ENCODE data around the gene ADAD1.
"Not testable (repeated sequence)": the region's sequence is repeated elsewhere in the genome, so short reads cannot be mapped to it uniquely, and the experiment has no call there.

ADAD1 gene

DNA sequence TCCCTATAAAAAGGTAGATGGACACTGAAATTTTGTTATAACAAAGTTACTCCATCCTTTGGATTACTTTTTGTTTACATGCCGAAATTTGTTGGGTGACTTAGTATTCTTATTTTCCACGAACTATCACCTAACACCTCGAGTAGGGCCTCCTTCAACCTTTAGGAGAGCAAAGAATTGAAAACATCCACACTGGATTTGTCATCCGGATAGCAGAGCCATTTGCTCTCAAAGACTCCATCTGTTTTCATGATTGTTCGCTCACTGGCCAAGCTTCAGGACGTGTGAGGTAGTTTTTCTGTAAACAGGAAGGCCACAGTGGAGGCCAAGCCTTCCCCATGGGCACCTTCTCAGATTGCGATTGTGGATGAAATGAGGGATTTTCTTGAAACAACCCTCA is at the start of gene ADAD1:
ADAD1 (plus strand) TSS at position 301 of the 400 bp plus-strand sequence. CDS start 1,059 bp downstream, outside the sequence.
- H3K4me3 ChIP-seq = no peak within 1 kb of the TSS
- no peak within 1 kb of the TSS for H3K27ac ChIP-seq

DNA sequence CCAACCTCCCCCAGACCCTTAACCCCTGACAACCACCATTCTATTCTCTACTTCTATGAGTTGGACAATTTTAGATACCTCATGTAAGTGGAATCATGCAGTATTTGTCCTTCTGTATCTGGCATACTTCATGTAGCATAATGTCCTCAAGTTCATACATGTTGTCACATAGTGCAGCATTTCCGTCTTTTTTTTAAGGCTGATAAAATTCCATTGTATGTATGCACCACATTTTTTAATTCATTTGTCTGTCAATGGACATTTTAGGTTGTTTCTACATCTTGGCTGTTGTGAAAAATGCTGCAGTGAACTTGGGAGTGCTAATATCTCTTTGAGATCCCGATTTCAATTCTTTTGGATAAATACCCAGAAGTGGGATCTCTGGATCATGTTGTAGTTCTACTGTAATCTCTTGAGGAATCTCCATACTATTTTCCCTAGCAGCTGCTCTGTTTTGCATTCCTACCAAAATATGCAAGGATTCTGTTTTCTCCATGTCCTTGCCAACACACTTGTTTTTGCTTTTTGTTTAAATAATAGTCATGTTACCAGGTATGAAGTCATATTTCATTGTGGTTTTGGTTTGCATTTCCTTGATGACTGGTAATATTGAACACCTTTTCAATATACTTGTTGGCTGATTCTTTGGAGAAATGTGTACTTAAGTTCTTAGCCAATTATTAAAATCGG is 48.8 kb upstream of the ADAD1 start:
- Histone ChIP-seq H3K4me3 (no peak overlapping the region), H3K27ac (no peak overlapping the region)

- no peak overlapping the region for H3K27ac ChIP-seq
- no peak overlapping the region for H3K4me3 ChIP-seq
Measured at GRCh38 chr4:122331195-122331594, 47.6 kb upstream of the ADAD1 start.

- no peak overlapping the region for H3K27ac ChIP-seq
- no peak overlapping the region for H3K4me3 ChIP-seq
Measured at GRCh38 chr4:122334828-122335227, 44.0 kb upstream of the ADAD1 start.

DNA sequence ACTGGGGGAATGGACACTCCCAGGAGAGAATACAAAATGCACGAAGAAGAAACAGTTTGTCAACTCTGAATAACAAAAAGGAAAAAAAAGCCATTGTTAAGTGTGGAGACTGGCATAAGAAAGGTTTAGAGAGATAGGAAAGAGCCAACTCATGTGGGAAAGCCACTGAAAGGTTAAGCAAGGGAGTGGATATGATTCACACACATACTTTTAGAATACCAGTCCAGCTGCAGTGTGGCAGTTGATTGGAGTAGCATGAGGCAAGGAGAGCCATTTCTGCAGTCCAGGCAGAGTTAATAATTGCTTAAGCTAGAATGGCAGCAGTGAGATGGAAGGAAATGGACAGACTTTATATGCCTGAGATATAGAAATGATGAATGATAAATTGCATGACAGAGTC is 36.9 kb upstream of the ADAD1 start:
- Histone ChIP-seq H3K27ac (no peak overlapping the region), H3K4me3 (no peak overlapping the region)

DNA sequence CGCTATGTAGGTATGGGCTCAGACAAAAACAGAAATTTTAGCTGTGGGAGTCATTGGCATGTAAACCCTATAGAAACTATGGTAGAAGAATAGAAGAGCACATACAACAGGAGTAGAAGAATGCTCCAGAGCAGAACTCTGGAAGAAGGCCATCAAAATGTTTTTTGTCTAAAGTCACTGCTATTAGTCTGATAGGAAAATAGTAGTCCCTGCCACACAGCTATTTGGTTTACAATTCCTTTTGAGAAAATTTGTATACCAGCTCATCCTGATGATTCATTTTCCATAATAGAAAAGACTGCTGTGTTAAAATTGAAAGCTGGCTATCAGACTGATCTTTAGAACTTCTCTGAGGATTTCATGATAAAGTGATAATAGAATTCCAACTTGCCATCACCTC is 32.8 kb upstream of the ADAD1 start:
- no peak overlapping the region for H3K27ac ChIP-seq
- H3K4me3 ChIP-seq = no peak overlapping the region

DNA sequence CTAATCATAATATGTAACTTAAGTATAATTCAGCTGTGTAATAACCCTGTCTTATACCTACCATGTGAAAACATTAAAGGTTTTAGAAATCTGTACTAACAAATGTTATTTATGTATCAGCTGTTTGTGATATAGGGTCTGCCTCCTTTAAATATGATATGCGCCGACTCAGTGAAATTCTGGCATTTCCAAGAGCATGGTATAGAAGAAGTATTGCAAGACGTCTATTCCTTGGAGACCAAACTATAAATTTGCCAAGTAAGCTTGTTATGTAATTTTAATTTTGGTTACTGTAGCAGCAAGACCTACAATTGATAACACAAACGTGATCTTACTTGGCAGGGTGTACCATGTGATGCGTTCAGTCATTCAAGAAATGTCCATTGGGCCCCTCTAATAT is 32.3 kb upstream of the ADAD1 start:
- Histone ChIP-seq H3K27ac (no peak overlapping the region), H3K4me3 (no peak overlapping the region)

DNA sequence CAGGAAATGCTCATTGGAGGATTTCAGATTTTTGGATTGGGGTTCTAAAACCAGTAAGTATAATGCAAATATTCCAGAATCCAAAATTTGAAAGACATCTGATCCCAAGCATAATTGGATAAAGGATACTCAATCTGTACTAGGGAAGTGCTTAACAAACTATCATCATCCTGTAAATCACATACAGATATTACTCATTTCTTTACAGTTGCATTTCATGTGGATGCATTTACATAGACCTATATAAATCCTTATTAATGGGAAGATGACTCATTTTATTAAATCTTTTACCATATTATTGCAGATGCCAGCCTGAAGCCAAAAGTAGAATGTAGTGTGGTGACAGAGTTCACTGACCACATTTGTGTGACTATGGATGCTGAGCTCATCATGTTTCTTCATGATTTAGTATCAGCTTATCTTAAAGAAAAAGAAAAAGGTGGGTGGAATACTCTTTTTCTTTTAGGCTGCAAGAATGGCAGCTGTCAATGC is 22.4 kb upstream of the ADAD1 start:
- H3K4me3 ChIP-seq = no peak overlapping the region
- H3K27ac ChIP-seq = no peak overlapping the region

DNA sequence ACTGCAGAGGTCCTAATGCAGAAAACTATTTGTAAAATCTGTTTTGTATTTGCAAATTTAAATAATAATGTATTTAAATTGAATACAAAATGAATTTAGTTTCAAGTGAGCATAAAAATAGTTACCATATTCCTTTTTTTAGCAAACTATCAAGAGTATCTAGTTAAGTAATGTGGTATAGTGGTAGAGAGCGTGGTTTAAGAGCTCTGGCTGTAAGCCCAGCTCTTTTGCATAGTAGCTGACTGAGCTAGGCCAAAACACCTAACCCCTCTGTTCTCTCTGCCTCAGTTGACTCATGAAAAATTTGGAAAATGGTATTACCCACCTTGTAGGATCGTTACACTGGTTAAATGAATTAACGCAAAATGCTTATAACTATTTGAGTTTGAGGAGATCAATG is 18.1 kb upstream of the ADAD1 start:
- Histone ChIP-seq H3K4me3 (no peak overlapping the region), H3K27ac (no peak overlapping the region)

DNA sequence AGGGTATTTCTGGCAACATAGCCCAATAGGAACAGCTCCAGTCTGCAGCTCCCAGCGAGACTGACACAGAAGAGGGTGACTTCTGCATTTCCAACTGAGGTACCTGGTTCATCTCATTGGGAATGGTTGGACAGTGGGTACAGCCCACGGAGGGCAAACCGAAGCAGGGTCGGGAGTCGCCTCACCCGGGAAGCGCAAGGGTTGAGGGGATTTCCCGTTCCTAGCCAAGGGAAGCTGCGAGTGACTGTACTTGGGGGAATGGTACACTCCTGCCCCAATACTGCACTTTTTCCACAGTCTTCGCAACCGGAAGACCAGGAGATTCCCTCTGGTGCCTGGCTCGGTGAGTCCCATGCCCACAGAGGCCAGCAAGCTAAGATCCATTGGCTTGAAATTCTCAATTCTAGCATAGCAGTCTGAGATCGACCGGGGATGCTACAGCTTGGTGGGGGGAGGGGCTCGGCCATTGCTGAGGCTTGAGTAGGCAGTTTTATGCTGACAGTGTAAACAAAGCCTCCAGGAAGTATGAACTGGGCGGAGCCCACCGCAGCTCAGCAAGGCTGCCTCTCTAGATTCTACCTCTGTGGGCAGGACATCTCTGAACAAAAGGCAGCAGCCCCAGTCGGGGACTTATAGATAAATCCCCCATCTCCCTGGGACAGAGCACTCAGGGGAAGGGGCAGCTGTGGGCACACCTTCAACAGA is 14.0 kb upstream of the ADAD1 start:
- Histone ChIP-seq H3K4me3 (no peak overlapping the region), H3K27ac (no peak overlapping the region)

GRCh38 chr4:122368786-122369185 is 10.0 kb upstream of the ADAD1 start:
- not testable (repeated sequence) for H3K27ac ChIP-seq, H3K4me3 ChIP-seq

DNA sequence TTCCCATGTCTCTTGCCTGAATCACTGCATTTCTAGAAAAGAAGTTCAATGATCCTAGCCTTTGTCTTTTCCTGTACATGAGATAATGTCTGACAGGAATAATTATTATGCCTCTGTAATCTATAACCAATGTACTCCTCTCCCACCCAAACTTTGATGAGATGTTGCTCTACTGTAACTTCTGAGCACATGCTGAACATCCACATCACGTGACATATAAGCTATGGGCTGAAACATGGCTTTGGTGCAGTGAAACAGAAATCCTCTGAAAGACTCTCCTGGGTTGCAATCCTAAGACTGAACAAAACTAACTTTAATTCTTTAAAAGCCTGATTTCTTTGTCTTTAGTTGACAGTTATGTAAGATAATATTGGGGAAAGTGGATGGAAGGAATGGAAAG is 1.5 kb upstream of the ADAD1 start:
- Histone ChIP-seq H3K4me3 (no peak overlapping the region), H3K27ac (no peak overlapping the region)

DNA sequence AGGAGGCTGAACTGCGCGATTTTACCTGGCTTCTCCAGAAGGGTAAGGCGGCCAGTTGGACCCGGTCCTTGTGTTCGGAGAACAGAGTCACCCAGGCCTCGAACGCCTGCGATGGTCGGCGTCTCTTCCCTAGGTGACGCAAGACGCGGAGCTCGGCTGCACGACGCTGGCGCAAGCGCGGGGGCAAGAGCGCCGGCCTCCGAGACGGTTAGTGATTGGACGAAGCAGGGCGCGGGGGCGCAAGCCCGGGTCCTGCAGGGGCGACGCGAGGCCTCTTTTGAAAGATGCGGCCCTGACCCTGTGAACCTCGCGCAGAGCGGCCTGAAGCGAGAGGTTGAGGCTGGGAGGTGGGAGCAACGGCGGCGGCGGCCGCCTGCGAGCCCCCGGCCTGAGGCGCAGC is 428 bp downstream of the ADAD1 start:
- H3K4me3 ChIP-seq = no peak overlapping the region

GRCh38 chr4:122383341-122383740 is 4.5 kb downstream of the ADAD1 start:
- Histone ChIP-seq H3K27ac (no peak overlapping the region), H3K4me3 (no peak overlapping the region)

More for the DNA sequence above, 428 bp downstream of the ADAD1 start:
- no peak overlapping the region for H3K27ac ChIP-seq

GRCh38 chr4:122384245-122384644 is 5.4 kb downstream of the ADAD1 start:
- Histone ChIP-seq H3K27ac (no peak overlapping the region), H3K4me3 (no peak overlapping the region)

- no peak overlapping the region for H3K27ac ChIP-seq
Measured at GRCh38 chr4:122393276-122393675, 14.5 kb downstream of the ADAD1 start.

GRCh38 chr4:122403861-122404260 is 25.1 kb downstream of the ADAD1 start:
- Histone ChIP-seq H3K4me3 (no peak overlapping the region), H3K27ac (no peak overlapping the region)

More at GRCh38 chr4:122393276-122393675, 14.5 kb downstream of the ADAD1 start:
- no peak overlapping the region for H3K4me3 ChIP-seq

- H3K27ac ChIP-seq = no peak overlapping the region
- no peak overlapping the region for H3K4me3 ChIP-seq
Measured at GRCh38 chr4:122412547-122412946, 33.7 kb downstream of the ADAD1 start.

DNA sequence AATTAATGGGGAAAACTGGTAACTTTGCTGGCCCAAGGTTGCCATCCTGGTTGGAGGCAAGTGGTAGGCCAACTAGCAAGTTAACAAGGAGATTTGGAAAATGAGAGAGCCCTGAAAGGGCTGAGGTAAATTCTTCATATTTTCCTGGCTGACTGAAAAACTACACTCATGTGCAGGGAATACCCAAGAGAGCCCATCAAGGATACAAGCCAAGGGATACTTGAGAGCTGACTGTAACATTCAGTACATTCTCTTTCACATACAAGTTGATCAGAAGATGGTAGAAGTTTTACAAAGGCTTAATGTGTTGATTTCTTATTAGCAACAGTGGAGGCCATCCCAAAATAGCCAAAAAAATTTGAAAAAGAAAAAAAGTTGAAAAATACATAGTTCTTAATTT is 44.4 kb downstream of the ADAD1 start:
- no peak overlapping the region for H3K27ac ChIP-seq

DNA sequence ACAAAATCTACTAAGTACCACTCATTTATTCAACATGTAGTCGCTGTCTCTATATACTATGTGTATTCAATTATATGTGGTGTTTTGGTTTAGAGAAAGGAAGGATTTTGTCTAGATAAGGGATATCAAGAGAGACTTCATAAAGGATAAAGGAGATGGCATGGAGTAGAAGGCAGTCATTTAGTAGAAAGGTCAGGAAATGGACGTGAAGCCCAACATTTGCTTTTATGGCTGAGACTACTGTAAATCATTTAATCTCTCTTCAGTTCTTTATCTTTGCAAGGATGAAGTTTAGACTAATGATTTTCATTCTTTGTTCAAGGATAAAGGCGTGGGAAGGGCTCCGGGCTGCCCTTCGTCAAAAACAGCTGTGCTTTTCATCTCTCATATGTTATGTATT is 52.5 kb downstream of the ADAD1 start:
- Histone ChIP-seq H3K4me3 (no peak overlapping the region), H3K27ac (no peak overlapping the region)

More for the DNA sequence above, 44.4 kb downstream of the ADAD1 start:
- no peak overlapping the region for H3K4me3 ChIP-seq

DNA sequence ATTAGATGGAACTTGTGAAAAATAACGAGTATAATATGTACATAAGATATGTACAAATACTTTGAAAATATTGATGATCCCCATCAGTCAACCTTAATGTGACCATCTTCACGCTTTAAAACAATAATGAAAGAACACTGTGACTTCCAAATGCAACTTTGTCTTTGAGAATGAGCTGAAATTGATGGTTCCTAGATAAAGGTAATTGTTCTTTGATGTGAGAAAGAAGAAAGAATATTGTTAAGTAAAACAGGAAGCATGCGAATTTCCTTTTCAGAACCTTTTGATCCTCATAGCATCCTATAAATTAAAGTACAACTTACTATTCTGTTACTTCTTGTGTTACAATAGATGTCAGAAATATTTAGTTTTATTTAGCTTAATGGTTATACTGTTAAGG is 55.5 kb downstream of the ADAD1 start:
- no peak overlapping the region for H3K4me3 ChIP-seq
- H3K27ac ChIP-seq = no peak overlapping the region
